CD4-positive, alpha-beta T cell (primary cell): ENCODE data around the gene TLR2. TPM values are rescaled to one million over a fixed set of nuclear protein-coding genes. Genes with fewer than 3 reads are reported as not detected.

ENCODE experiments used
- ATAC-seq: fragments of 200-7000 bp; cut with Tn5 transposase; one replicate; pipeline ENCODE4 v1.10.0; 2022; ENCODE audit warnings: mild to moderate bottlenecking; ENCODE audit not compliant: poor library complexity
- CTCF ChIA-PET: fragments of 350-600 bp; sonication (Branson Sonifier 250); formaldehyde crosslinking; loops from one replicate; lab custom pipeline; 2021; ENCODE audit warnings: antibody characterized with exemption, inconsistent platforms; lab: Charles Lee
- POLR2A ChIA-PET: fragments of 350-600 bp; sonication (Branson Sonifier 250); formaldehyde crosslinking; loops from one replicate; lab custom pipeline; 2021; ENCODE audit warnings: antibody characterized with exemption, inconsistent platforms; lab: Charles Lee
- DNase-seq, 14 experiments: peaks; one replicate each; pipeline ENCODE4 v3.0.0-alpha.2; 2013 to 2020; ENCODE audit warnings: mixed read lengths in 2 of 14
- H3K27ac ChIP-seq, 2 donors: one replicate each; pipeline versions ENCODE4 v1.5.1 to v1.7.0; 2013; ENCODE audit warnings: low read length in 2 of 2, low read depth in 1 of 2, mild to moderate bottlenecking in 1 of 2
- H3K27me3 ChIP-seq, 2 experiments: 1 replicate in 1 of 2; 2 replicates in 1 of 2; pipeline versions ENCODE4 v1.6.1 to v1.7.0; 2013; ENCODE audit warnings: low read length in 2 of 2, control low read depth in 1 of 2, mild to moderate bottlenecking in 1 of 2, moderate library complexity in 1 of 2; ENCODE audit not compliant: insufficient read depth in 2 of 2, control insufficient read depth in 1 of 2
- H3K36me3 ChIP-seq: one replicate; pipeline ENCODE4 v1.6.1; 2013; ENCODE audit warnings: low read length, control low read depth; ENCODE audit not compliant: insufficient read depth
- H3K4me1 ChIP-seq: one replicate; pipeline ENCODE4 v1.6.1; 2013; ENCODE audit warnings: low read length, control low read depth; ENCODE audit not compliant: insufficient read depth
- H3K4me3 ChIP-seq: one replicate; pipeline ENCODE4 v1.5.1; 2013; ENCODE audit warnings: mild to moderate bottlenecking, low read length, moderate library complexity
- H3K9me3 ChIP-seq, 2 experiments: 1 replicate in 1 of 2; 2 replicates in 1 of 2; pipeline versions ENCODE4 v1.6.1 to v1.7.0; 2013; ENCODE audit warnings: low read length in 2 of 2, mild to moderate bottlenecking in 2 of 2, control low read depth in 1 of 2, moderate library complexity in 1 of 2; ENCODE audit not compliant: control insufficient read depth in 1 of 2, insufficient read depth in 1 of 2
- H3K27ac Mint-ChIP-seq: one replicate; pipeline ENCODE4 v1.8.0; 2020; ENCODE audit warnings: mixed read lengths
- H3K27me3 Mint-ChIP-seq: one replicate; pipeline ENCODE4 v1.8.0; 2021; ENCODE audit warnings: mixed read lengths
- H3K36me3 Mint-ChIP-seq: one replicate; pipeline ENCODE4 v1.8.0; 2021; ENCODE audit warnings: low read depth, mixed read lengths
- H3K4me1 Mint-ChIP-seq: one replicate; pipeline ENCODE4 v1.8.0; 2021; ENCODE audit warnings: low read depth, mixed read lengths
- H3K4me3 Mint-ChIP-seq: one replicate; pipeline ENCODE4 v1.8.0; 2020; ENCODE audit warnings: mild to moderate bottlenecking, mixed read lengths
- H3K9me3 Mint-ChIP-seq: one replicate; pipeline ENCODE4 v1.8.0; 2020; ENCODE audit warnings: mixed read lengths
- intact Hi-C, 2 experiments: fragments of 100-400 bp; cut with DNase I in 1 of 2; cut with micrococcal nuclease in 1 of 2; formaldehyde crosslinking; loops; one replicate each; pipeline versions ENCODE4 v1.15.1 to v1.9.0; 2023 to 2025; cut with DNase I, micrococcal nuclease
- total RNA-seq, 174 experiments: library from RNA in 2 of 174; stranded (reverse) in 2 of 174; gene quantifications; one replicate each; pipeline ENCODE4 v1.2.3 and lab custom pipeline; 2021 to 2026
- TF ChIP-seq, protein P1 (sequence below): fragments of 200-600 bp; IDR thresholded peaks from one replicate; pipeline ENCODE4 v1.8.0; 2022; ENCODE audit warnings: antibody characterized with exemption, mild to moderate bottlenecking

Gene TLR2
- total RNA-seq, 2 experiments from 2014 or later, result 2.8 to 2.9 TPM

DNA sequence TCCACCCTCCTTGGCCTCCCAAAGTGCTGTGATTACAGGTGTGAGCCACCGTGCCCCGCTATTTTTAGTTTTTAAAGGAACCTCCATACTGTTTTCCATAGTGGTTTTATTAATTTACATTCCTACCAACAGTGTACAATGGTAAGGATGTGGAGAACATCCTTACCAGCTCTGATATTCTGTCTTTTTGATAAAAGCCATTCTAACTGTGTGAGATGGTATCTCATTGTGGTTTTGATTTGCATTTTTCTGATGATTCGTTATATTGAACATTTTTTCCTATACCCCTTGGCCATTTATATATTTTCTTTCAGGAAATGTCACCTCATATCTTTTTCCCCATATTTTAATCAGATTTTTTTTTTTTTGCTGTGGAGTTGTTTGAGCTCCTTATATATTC, 14.2 kb upstream of the TLR2 start:
- Mint-ChIP-seq H3K9me3 (peaks cover 6% of the 10 kb centered on the region), H3K4me1 (no peaks in the 10 kb centered on the region), H3K4me3 (no peak overlapping the region), H3K27me3 (peaks cover 14% of the 10 kb centered on the region), H3K27ac (no peak overlapping the region), H3K36me3 (no peaks in the 10 kb centered on the region)
- no peaks in the 10 kb centered on the region for H3K4me1 ChIP-seq
- TF ChIP-seq, protein P1, sequence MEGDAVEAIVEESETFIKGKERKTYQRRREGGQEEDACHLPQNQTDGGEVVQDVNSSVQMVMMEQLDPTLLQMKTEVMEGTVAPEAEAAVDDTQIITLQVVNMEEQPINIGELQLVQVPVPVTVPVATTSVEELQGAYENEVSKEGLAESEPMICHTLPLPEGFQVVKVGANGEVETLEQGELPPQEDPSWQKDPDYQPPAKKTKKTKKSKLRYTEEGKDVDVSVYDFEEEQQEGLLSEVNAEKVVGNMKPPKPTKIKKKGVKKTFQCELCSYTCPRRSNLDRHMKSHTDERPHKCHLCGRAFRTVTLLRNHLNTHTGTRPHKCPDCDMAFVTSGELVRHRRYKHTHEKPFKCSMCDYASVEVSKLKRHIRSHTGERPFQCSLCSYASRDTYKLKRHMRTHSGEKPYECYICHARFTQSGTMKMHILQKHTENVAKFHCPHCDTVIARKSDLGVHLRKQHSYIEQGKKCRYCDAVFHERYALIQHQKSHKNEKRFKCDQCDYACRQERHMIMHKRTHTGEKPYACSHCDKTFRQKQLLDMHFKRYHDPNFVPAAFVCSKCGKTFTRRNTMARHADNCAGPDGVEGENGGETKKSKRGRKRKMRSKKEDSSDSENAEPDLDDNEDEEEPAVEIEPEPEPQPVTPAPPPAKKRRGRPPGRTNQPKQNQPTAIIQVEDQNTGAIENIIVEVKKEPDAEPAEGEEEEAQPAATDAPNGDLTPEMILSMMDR, result no peak
- H3K27ac ChIP-seq, result no peak overlapping the region
- DNase-seq, result no peak
- H3K4me3 ChIP-seq, result no peak overlapping the region
- intact Hi-C loops, result no loop called here
- H3K9me3 ChIP-seq, result peaks cover 0 to 11% of the 10 kb centered on the region in 2 experiments
- H3K27me3 ChIP-seq, result peaks cover 0 to 5% of the 10 kb centered on the region in 2 experiments
- no peak for ATAC-seq
- ChIA-PET POLR2A (no interaction called here), CTCF (interaction anchor here (1.1 kb wide), 1 partner anchor 51 kb away, joined by 3 read pairs; no protein-coding TSS in a partner anchor)
- no peaks in the 10 kb centered on the region for H3K36me3 ChIP-seq

DNA sequence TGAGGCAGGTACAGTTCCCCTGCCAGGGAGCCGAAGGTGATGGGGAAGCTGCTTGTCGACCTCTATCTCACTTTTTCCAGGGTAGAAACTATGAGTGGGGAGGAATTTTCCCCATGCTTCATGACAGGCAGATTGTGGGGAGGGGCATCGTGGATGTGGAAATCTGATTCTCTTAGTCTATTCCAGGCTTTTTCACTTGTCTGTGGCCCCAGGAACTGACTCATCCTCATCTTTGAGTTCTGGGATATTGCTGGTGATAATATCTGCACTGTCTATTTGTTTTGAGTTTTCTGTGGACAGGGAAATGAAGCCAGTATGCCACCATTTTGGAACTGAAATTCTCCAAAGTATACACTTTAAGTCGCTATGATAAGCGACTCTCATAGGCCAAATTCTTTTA, 7.6 kb upstream of the TLR2 start:
- intact Hi-C loops, result no loop called here
- H3K36me3 Mint-ChIP-seq, result no peaks in the 10 kb centered on the region
- CTCF ChIA-PET, result no interaction called here
- H3K9me3 Mint-ChIP-seq, result peaks cover 13% of the 10 kb centered on the region
- ATAC-seq (no peak), DNase-seq (no peak)
- no peaks in the 10 kb centered on the region for H3K4me1 ChIP-seq
- H3K9me3 ChIP-seq, result peaks cover 5 to 29% of the 10 kb centered on the region in 2 experiments
- H3K27me3 ChIP-seq, result no peaks in the 10 kb centered on the region
- H3K36me3 ChIP-seq, result no peaks in the 10 kb centered on the region
- POLR2A ChIA-PET, result no interaction called here
- no peak overlapping the region for H3K27ac ChIP-seq
- TF ChIP-seq, protein P1, result no peak
- no peak overlapping the region for H3K4me3 Mint-ChIP-seq
- peaks cover 7% of the 10 kb centered on the region for H3K27me3 Mint-ChIP-seq
- no peaks in the 10 kb centered on the region for H3K4me1 Mint-ChIP-seq
- H3K4me3 ChIP-seq, result no peak overlapping the region
- H3K27ac Mint-ChIP-seq, result no peak overlapping the region

DNA sequence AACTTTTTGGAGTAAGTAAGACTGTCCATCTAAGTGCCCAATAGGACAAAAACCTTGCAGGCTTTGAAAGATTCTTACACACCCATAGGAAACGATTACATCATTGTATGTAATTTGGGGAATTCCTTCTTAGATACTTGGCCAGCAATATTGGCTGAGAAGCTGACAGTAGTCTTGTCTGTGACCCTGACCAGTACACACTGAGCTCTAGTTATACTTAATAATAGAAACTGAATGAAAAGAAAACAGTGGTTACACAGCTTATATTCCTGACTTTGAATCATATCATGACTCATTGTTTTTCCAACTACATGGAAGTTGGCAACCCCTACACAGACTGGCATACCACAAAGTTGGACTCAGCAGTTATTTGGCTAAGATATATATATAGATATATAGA, 7.1 kb upstream of the TLR2 start:
- ATAC-seq (no peak), DNase-seq (peak in 2 of 14 experiments; percentile 32 to 48)
- intact Hi-C loops, result no loop called here
- H3K4me3 Mint-ChIP-seq, result no peak overlapping the region
- H3K4me3 ChIP-seq, result no peak overlapping the region
- peaks cover 13% of the 10 kb centered on the region for H3K9me3 Mint-ChIP-seq
- H3K27ac ChIP-seq, result no peak overlapping the region
- CTCF ChIA-PET, result no interaction called here
- peaks cover 5 to 29% of the 10 kb centered on the region in 2 experiments for H3K9me3 ChIP-seq
- POLR2A ChIA-PET, result no interaction called here
- TF ChIP-seq, protein P1, result no peak
- H3K27me3 Mint-ChIP-seq, result peaks cover 12% of the 10 kb centered on the region
- no peaks in the 10 kb centered on the region for H3K36me3 Mint-ChIP-seq
- H3K4me1 Mint-ChIP-seq, result no peaks in the 10 kb centered on the region
- no peaks in the 10 kb centered on the region for H3K36me3 ChIP-seq
- no peak overlapping the region for H3K27ac Mint-ChIP-seq
- H3K27me3 ChIP-seq, result no peaks in the 10 kb centered on the region
- no peaks in the 10 kb centered on the region for H3K4me1 ChIP-seq
